A673 (cell line): Measurements from ENCODE around the gene FGFR3.

ENCODE experiments used
- CTCF ChIP-seq: fragments of 300-800, 200-600 bp; sonication (generic); conservative IDR thresholded peaks from 2 replicates; pipeline ENCODE4 v1.5.1; 2017; ENCODE audit warnings: low read depth, mild to moderate bottlenecking, antibody characterized with exemption, low read length, moderate library complexity, mixed read lengths
- EZH2 ChIP-seq: fragments of 200-600 bp; sonication (generic); IDR thresholded peaks from 2 replicates; pipeline ENCODE4 v1.6.1; 2017; ENCODE audit warnings: borderline replicate concordance, low read depth, mild to moderate bottlenecking, mixed read lengths, antibody characterized with exemption, low read length; ENCODE audit not compliant: poor library complexity, severe bottlenecking

- TF ChIP-seq CTCF (no peak), EZH2 (no peak)
Observed at GRCh38 chr4:1770245-1770644, 22.8 kb upstream of the FGFR3 start.
